NCI-H1105 treated with DMSO at 0.1 percent for 48 hours (cell line): ENCODE data around the gene RYR3.
"Not testable (repeated sequence)": the region's sequence is repeated elsewhere in the genome, so short reads cannot be mapped to it uniquely, and the experiment has no call there.

ENCODE experiments used
- DNase-seq: peaks from one replicate; lab custom pipeline; 2025; lab: John Stamatoyannopoulos, UW

Gene RYR3

GRCh38 chr15:33778852-33779251 is 468.1 kb downstream of the RYR3 start:
- no peak for DNase-seq

- no peak for DNase-seq
Observed at GRCh38 chr15:33780011-33780768, 469.4 kb downstream of the RYR3 start.

DNA sequence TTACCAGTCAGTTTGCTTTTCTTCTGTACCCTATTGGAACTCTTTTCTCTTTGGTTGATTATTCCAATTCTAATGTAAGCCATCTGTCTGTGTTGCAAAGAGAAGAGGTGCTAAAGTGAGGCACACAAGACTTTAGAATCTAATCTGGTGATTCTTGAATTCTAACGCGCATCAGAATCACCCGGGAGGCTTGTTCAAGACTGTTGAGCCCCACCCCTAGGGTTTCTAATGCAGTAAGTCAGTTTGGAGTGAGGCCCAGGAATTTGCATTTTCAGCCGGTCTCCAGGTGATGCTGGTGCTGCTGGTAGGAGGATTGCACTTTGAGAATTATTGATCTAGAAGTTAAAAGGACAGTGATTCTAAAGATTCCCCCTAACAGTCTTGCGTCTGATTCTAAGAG is 472.2 kb downstream of the RYR3 start:
- DNase-seq = no peak

DNA sequence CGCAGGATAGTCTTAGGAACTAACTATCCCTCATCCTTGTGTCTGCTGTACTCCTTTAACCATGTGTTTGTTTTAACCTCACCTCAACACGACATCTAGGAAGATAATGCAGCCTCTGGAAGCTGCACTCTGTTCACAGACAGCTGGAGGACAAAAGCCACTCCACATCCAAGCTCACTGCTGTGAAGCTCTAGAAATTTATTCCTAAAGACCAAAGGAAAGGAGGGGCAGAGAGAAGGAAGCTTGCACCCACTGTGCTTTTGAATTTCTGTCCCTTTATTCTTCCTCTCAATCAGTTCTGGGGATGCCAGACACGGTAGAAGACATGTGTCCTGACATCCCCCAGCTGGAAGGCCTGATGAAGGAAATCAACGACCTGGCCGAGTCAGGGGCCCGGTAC is 474.6 kb downstream of the RYR3 start:
- no peak for DNase-seq

- DNase-seq = no peak
Observed at GRCh38 chr15:33788906-33789540, 478.3 kb downstream of the RYR3 start.

GRCh38 chr15:33794453-33794852 is 483.7 kb downstream of the RYR3 start:
- DNase-seq = no peak

DNA sequence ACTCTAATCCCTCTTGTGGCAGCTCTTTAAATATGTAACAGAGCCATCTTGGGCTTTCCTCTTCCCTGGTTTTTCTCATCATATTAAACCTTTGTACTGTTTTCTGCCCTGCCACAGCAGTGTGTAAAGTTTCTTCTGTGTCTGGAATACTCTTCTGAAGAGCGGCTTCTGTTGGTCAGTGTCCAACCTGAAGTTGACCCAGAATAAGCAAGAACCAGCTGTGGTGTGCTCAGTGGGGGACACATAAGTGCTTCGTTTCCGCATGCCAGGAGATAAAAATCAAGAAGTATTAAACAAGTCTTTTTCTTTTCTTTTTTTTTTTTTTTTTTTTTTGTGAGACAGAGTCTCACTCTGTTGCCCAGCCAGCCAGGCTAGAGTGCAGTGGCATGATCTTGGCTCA is 484.3 kb downstream of the RYR3 start:
- no peak for DNase-seq

GRCh38 chr15:33797651-33798050 is 486.9 kb downstream of the RYR3 start:
- no peak for DNase-seq

GRCh38 chr15:33801954-33802353 is 491.2 kb downstream of the RYR3 start:
- DNase-seq = no peak

DNA sequence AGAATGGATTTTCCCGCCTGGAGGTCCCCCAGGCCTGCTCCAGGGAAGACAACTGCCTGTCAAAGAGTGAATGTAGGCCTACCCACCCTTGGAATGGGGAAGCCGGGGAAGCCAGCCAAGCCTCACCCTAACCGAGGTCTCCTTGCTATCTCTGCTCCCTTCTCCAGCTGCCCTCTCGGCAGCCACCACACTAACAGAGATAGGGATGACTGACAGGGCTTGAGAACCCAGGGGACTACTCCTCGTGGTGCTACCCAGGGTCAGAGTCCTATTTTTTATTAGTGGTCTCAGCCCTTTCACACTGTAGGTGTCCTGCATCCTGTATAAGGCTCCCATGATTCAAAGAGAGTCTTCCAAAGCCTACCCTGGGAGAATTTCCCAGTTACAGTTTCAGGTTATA is 496.9 kb downstream of the RYR3 start:
- DNase-seq = no peak

DNA sequence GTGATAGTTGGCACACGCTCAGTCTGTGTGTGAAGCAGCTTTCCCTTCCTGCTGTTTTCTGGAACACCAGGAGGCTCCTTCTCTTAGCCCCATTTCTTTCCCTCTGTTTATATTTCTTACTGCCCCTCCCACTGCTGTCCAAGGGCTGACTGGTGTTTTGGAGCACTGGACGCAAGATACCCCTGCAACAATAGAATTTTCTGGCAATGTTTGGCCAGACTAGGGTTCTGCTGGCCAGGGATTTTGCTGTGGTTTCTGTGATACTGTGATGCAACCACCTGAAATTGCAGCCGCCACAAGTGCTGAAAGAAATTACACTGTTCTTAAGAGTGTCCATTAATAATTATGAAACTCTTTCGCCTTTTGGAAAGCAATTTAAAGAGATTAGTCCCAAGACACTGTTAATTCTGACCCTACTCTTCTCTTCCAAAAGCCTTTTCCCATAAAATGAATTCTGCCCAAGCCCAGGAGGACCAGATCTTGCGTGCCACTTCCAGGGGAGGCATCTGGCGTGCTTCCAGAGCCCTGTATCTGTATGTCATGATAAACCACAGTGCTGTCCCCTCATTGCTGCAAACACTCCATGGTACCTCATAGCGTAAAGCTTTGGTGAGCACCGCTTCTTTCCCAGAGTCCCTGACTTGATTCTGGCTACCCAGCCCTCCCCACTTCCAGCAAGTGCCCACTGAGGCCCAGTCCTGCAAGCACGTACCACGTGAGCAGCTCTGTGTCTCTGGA is 498.1 kb downstream of the RYR3 start:
- no peak for DNase-seq

DNA sequence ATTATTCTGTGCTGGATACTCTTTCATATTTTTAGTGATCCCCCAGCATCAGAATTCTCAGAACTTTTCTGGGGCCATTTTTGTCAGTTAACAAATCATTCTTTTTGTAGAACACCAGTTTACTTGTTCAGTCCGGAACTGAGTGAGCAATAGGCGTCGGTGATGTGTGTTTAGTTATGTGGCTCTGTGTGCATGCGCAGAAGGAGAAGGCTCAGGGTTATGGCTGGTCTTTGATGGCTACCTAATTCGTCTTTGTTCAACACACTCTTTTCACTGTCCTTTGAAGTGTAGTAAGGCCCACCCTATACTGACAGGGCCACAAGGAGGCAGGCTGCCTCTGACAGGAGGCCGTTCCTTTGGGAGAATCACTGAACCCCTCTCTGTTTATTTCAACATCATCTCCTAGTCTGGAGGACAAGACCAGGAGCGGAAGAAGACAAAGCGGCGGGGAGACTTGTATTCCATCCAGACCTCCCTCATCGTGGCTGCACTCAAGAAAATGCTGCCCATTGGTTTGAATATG is 499.4 kb downstream of the RYR3 start:
- DNase-seq = no peak

GRCh38 chr15:33810806-33811205 is 500.0 kb downstream of the RYR3 start:
- no peak for DNase-seq

- DNase-seq = no peak
Observed at GRCh38 chr15:33813891-33814290, 503.1 kb downstream of the RYR3 start.

DNA sequence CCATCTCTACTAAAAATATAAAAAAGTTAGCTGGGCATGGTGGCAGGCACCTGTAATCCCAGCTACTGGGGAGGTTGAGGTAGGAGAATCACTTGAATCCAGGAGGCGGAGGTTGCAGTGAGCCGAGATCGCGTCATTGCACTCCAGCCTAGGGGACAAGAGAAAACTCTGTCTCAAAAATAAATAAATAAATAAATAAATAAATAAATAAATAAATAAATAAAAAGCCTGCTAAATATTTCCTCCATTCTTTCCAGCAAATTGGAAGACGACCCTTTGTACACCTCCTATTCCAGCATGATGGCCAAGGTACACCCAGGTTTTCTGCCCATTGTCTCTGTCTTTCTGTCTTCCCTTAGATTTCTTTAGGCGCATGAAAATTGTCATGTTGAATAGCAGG is 508.7 kb downstream of the RYR3 start:
- not testable (repeated sequence) for DNase-seq

GRCh38 chr15:33822479-33822878 is 511.7 kb downstream of the RYR3 start:
- no peak for DNase-seq

DNA sequence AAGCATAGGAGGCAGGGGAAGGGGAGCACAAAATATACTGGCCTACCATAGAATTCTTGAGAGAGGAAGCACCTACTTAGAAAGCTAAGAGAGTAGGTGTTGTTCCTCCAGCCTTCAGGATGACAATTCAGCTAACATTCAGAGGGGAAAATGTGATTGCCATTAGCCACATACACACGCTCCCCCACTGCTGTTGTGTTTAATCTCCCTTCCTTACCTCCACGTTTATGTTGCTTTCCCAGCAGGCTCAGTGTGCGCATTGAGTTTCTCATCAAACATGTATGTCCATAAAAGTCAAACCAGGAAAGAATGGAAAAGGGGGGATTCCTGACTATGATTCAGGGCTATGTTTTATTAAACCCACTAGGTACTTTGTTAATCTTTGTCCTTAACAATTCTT is 512.4 kb downstream of the RYR3 start:
- no peak for DNase-seq

DNA sequence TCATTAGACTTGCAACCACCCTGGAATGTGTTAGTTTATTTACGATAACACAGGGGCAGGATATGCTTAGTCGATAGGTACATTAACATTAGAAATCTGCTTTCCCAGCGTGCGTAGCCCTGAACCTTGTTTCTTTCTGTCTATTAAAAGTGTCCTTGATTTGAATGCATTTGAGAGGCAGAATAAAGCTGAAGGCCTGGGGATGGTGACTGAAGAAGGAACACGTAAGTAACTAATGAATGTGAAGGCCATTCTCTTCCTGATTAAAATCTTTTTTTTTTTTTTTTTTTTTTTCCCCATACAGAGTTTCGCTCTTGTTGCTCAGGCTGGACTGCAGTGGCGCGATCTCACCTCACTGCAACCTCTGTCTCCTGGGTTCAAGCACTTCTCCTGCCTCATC is 514.7 kb downstream of the RYR3 start:
- DNase-seq = no peak

- DNase-seq = no peak
Observed at GRCh38 chr15:33826201-33826600, 515.4 kb downstream of the RYR3 start.

DNA sequence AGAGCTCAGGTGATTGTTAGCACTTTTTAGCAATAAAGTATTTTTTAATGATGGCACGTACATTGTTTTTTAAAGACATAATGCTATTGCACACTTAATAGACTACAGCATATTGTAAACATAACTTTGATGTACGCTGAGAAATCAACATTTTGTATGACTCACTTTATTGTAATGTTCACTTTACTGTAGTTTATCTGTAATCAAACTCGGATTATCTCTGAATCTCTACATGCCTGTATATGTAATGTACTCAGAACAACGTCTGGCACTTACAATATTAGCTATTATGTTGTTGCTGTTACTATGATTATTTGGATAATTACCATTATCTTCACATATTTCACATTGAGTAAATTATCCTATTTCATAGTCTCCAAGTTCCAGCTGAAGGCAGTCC is 519.6 kb downstream of the RYR3 start:
- DNase-seq = no peak

GRCh38 chr15:33831646-33832045 is 520.9 kb downstream of the RYR3 start:
- DNase-seq = no peak

- DNase-seq = no peak
Observed at GRCh38 chr15:33834892-33835743, 524.4 kb downstream of the RYR3 start.
